ENCODE measurements around the gene CTSZ.

GRCh38 chr20:58953050-58953449, 54.0 kb downstream of the CTSZ start:
- TF ChIP-seq EZH2 (IDR thresholded peaks at IDR 0.05; ENCODE audit: borderline replicate concordance, insufficient read depth, low read depth, low read length, poor library complexity, severe bottlenecking) (no peak), CTCF (IDR thresholded peaks at IDR 0.05) (no peak)
